MM.1S (cell line): ENCODE data around the gene TFAP2E.

Experiments
- CTCF ChIP-seq: fragments of 300-600 bp; sonication (generic); IDR thresholded peaks from 2 replicates; pipeline ENCODE4 v1.5.1; 2016; ENCODE audit warnings: antibody characterized with exemption, low read length, mixed read lengths
- EZH2 ChIP-seq: fragments of 300-600 bp; sonication (generic); optimal IDR thresholded peaks from 2 replicates; pipeline ENCODE3; 2017; ENCODE audit warnings: low read depth, mild to moderate bottlenecking, antibody characterized with exemption, low read length, mixed read lengths
- EZH2phosphoT487 ChIP-seq: fragments of 300-600 bp; sonication (generic); IDR thresholded peaks from 2 replicates; pipeline ENCODE4 v1.6.1; 2018; ENCODE audit warnings: antibody characterized with exemption, low read length

GRCh38 chr1:35539073-35539823 lies 33.9 kb upstream of the TFAP2E start:
- no peak for TF ChIP-seq EZH2
- TF ChIP-seq CTCF = no peak
- no peak for TF ChIP-seq EZH2phosphoT487
